Esophagus muscularis mucosa (tissue), 3 donors: Measurements from ENCODE around the gene DNAJC5.

ENCODE experiments used
- POLR2A ChIP-seq: fragments of 450-650 bp; IDR thresholded peaks from one replicate; pipeline ENCODE4 v1.6.1; 2017; ENCODE audit warnings: antibody characterized with exemption, moderate library complexity, mild to moderate bottlenecking, low read depth
- POLR2AphosphoS5 ChIP-seq, 2 donors: sonication (generic); formaldehyde crosslinking; IDR thresholded peaks; one replicate each; pipeline ENCODE4 v1.6.1; 2017; ENCODE audit warnings: antibody characterized with exemption in 2 of 2
- TF ChIP-seq, protein P1 (sequence below), 3 experiments: fragments of 200-600 bp in 2 of 3; fragments of 450-650 bp in 1 of 3; sonication (generic) in 2 of 3; IDR thresholded peaks; one replicate each; pipeline ENCODE4 v1.5.1; 2017 to 2019; ENCODE audit warnings: antibody characterized with exemption in 3 of 3, mild to moderate bottlenecking in 2 of 3, moderate library complexity in 1 of 3

DNA sequence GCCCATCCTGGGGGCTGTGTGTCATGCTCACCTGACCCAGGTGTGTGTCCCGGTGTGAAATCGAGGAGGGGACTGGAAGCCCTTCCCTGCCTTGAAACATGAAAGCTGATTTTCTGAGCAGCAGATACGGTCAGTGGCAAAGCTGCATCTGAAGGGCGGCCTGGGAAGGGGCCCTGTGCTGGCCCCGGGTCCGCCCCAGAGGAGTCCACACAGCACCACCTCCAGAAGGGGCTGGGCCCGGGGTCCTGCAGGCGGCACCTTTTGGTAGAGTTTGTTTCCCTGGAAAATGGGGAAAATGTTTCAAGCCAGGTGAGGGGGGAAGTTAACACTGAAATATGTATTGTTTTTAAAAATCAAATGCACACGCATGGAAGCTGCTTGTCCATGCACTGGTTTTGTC is 40.5 kb downstream of the DNAJC5 start:
- TF ChIP-seq, protein P1, sequence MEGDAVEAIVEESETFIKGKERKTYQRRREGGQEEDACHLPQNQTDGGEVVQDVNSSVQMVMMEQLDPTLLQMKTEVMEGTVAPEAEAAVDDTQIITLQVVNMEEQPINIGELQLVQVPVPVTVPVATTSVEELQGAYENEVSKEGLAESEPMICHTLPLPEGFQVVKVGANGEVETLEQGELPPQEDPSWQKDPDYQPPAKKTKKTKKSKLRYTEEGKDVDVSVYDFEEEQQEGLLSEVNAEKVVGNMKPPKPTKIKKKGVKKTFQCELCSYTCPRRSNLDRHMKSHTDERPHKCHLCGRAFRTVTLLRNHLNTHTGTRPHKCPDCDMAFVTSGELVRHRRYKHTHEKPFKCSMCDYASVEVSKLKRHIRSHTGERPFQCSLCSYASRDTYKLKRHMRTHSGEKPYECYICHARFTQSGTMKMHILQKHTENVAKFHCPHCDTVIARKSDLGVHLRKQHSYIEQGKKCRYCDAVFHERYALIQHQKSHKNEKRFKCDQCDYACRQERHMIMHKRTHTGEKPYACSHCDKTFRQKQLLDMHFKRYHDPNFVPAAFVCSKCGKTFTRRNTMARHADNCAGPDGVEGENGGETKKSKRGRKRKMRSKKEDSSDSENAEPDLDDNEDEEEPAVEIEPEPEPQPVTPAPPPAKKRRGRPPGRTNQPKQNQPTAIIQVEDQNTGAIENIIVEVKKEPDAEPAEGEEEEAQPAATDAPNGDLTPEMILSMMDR (IDR thresholded peaks at IDR 0.05) = no peak
- no peak for TF ChIP-seq POLR2AphosphoS5 (IDR thresholded peaks at IDR 0.05)
- no peak for TF ChIP-seq POLR2A
